Right lobe of liver (tissue), 6 donors: ENCODE measurements around the gene S100A11. TPM values are rescaled to one million over a fixed set of nuclear protein-coding genes. Genes with fewer than 3 reads are reported as not detected.
A peak's percentile ranks its signal among the peaks of the same experiment; 100 is the strongest.

Experiments used
- ATAC-seq, 4 donors: fragments of 200-7000 bp; cut with Tn5 transposase; one replicate each; pipeline ENCODE4 v1.9.1; 2020; ENCODE audit warnings: mild to moderate bottlenecking in 4 of 4, moderate library complexity in 4 of 4
- DNase-seq, 3 donors: peaks; one replicate each; pipeline ENCODE4 v3.0.0-alpha.2; 2020
- H3K27ac ChIP-seq, 3 donors: fragments of 200-600 bp; one replicate each; pipeline ENCODE4 v1.8.0; 2022
- H3K27me3 ChIP-seq, 2 donors: fragments of 200-600 bp; one replicate each; pipeline ENCODE4 v1.8.0; 2022
- H3K36me3 ChIP-seq, 4 donors: fragments of 200-600 bp; sonication (generic) in 1 of 4; one replicate each; pipeline versions ENCODE4 v1.5.1 to v1.8.0; 2017 to 2022; ENCODE audit warnings: control low read depth in 1 of 4
- H3K4me1 ChIP-seq, 4 donors: fragments of 200-600 bp; sonication (generic) in 1 of 4; one replicate each; pipeline versions ENCODE4 v1.5.1 to v1.8.0; 2017 to 2022; ENCODE audit warnings: control low read depth in 1 of 4
- H3K4me3 ChIP-seq, 3 donors: fragments of 200-600 bp; one replicate each; pipeline ENCODE4 v1.8.0; 2022
- H3K9me3 ChIP-seq, 4 donors: fragments of 200-600 bp; sonication (generic) in 1 of 4; one replicate each; pipeline versions ENCODE4 v1.5.1 to v1.8.0; 2017 to 2022; ENCODE audit warnings: control low read depth in 1 of 4
- POLR2A ChIP-seq: fragments of 450-650 bp; IDR thresholded peaks from one replicate; pipeline ENCODE4 v1.6.1; 2017; ENCODE audit warnings: antibody characterized with exemption, mild to moderate bottlenecking
- WGBS: methylation state at CpG from one replicate; pipeline ENCODE4 v1.1.6; 2018; ENCODE audit warnings: low coverage, low lambda C conversion rate; ENCODE audit not compliant: insufficient coverage; ENCODE audit errors: missing lambda C conversion rate; 5-methylcytosine and 5-hydroxymethylcytosine counted together
- intact Hi-C, 2 donors: fragments of 100-400 bp; cut with DNase I; formaldehyde crosslinking; loops; one replicate each; pipeline versions ENCODE4 v1.11.2 to v1.14.1; 2022
- total RNA-seq, 6 experiments: library from RNA; depleted of rRNA in 2 of 6; stranded (reverse); fragments of >200 nt in 2 of 6; fragmentation: NEBNext Ultra II Directional in 3 of 6; extraction: Animal tissue kit (Norgen Biotek cat#: 25700) in 3 of 6; gene quantifications; one replicate each; pipeline versions ENCODE4 v1.1.0 to v1.2.4, GENCODE V29; 2016 to 2023
- TF ChIP-seq, protein P1 (sequence below), 4 donors: fragments of 200-600 bp in 3 of 4; fragments of 450-650 bp in 1 of 4; IDR thresholded peaks; one replicate each; pipeline versions ENCODE4 v1.5.1 to v1.8.0; 2016 to 2022; ENCODE audit warnings: antibody characterized with exemption in 4 of 4, mild to moderate bottlenecking in 2 of 4
- donor health status: DM: no; HTN: yes; CAD: no.
- donor health status: DM: no; HTN: no; CAD: no.
- donor health status: DM: no; HTN: no; CAD: no.
- donor health status: DM: no; HTN: yes; CAD: no.
- donor health status: DM: no; HTN: yes; CAD: no.

S100A11 gene
- total RNA-seq, 6 experiments from 2014 or later, result 11.0 to 68.5 (median 25.3) TPM

DNA sequence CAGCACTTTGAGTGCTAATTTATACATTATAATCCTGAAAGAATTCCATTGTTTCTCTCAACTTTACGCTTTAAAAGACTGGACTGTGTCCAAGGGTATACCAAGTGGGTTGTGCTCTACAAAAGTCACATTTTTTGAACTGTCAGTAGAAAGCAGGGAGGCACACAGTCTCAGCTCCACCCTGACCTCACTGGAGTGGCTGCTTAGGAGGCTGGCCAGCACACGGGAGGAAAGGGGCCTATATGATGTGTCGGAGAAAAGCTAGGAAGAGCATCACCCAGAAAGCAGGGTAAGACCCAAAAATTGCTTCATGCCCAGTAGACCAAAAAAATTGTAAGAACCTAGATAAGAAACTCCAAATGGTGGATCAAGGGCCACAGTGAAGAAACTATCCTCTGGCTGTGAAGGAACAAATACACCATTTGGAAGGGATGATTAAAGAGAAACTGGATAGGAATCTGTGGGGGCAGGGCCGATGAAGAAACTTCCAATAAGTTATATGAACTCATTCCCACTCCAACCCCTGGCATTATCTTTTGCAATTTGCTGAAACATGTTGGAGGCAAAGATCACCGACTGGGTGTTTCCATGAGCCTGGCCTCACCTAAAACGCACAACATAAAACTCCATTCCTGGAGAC, 45.0 kb downstream of the S100A11 start:
- intact Hi-C loops, result loop anchor here in 1 of 2 donors (10.0 kb wide), 1 partner anchor 57 kb away; no protein-coding TSS in a partner anchor

DNA sequence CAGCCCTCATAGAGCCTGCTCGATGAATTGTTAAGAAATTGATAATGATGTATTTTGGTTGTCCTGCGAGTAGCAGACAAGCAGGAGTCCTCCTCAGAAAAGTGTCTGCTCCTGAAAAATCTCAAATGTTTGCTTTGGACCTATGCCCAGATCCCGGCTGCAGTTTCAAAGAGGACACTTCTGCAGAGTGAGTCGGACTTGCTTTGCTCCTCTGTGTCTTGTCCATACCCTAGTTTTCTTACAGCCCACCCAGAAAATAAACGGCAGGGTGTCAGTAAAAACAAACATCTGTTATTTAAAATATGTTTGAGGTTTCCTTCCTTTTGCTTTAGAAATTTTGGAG, 46.0 kb downstream of the S100A11 start:
- Histone ChIP-seq H3K36me3 (peaks cover 0 to 3% (median under 1%) of the 10 kb centered on the region in 4 donors), H3K27ac (no peak overlapping the region), H3K27me3 (no peaks in the 10 kb centered on the region), H3K4me1 (peaks cover 0 to 43% (median 16%) of the 10 kb centered on the region in 4 donors), H3K9me3 (no peaks in the 10 kb centered on the region), H3K4me3 (no peak overlapping the region)
- ATAC-seq (peak in 2 of 4 donors; percentile 17 to 40), DNase-seq (peak in 1 of 3 donors; percentile 76)
- TF ChIP-seq, protein P1, sequence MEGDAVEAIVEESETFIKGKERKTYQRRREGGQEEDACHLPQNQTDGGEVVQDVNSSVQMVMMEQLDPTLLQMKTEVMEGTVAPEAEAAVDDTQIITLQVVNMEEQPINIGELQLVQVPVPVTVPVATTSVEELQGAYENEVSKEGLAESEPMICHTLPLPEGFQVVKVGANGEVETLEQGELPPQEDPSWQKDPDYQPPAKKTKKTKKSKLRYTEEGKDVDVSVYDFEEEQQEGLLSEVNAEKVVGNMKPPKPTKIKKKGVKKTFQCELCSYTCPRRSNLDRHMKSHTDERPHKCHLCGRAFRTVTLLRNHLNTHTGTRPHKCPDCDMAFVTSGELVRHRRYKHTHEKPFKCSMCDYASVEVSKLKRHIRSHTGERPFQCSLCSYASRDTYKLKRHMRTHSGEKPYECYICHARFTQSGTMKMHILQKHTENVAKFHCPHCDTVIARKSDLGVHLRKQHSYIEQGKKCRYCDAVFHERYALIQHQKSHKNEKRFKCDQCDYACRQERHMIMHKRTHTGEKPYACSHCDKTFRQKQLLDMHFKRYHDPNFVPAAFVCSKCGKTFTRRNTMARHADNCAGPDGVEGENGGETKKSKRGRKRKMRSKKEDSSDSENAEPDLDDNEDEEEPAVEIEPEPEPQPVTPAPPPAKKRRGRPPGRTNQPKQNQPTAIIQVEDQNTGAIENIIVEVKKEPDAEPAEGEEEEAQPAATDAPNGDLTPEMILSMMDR (IDR thresholded peaks at IDR 0.05), result no peak
- no peak for TF ChIP-seq POLR2A
- 12% methylated on average over 5 of the region's 5 CpGs for WGBS
- intact Hi-C loops, result loop anchor here in 1 of 2 donors (10.0 kb wide), 1 partner anchor 56 kb away; no protein-coding TSS in a partner anchor

More for the DNA sequence above, 45.0 kb downstream of the S100A11 start:
- Histone ChIP-seq H3K27ac (peak overlapping the region; percentile 83 to 96 (median 85)), H3K36me3 (no peaks in the 10 kb centered on the region), H3K27me3 (no peaks in the 10 kb centered on the region), H3K9me3 (no peaks in the 10 kb centered on the region), H3K4me3 (peak overlapping the region; percentile 83 to 92 (median 85)), H3K4me1 (peaks cover 0 to 43% (median 16%) of the 10 kb centered on the region in 4 donors)
- DNase-seq, result no peak
- 31% methylated on average over 6 of the region's 6 CpGs for WGBS
- TF ChIP-seq, protein P1 (IDR thresholded peaks at IDR 0.05), result no peak
- TF ChIP-seq POLR2A, result no peak
- peak in 3 of 4 donors; percentile 2 to 7 (median 6) for ATAC-seq

DNA sequence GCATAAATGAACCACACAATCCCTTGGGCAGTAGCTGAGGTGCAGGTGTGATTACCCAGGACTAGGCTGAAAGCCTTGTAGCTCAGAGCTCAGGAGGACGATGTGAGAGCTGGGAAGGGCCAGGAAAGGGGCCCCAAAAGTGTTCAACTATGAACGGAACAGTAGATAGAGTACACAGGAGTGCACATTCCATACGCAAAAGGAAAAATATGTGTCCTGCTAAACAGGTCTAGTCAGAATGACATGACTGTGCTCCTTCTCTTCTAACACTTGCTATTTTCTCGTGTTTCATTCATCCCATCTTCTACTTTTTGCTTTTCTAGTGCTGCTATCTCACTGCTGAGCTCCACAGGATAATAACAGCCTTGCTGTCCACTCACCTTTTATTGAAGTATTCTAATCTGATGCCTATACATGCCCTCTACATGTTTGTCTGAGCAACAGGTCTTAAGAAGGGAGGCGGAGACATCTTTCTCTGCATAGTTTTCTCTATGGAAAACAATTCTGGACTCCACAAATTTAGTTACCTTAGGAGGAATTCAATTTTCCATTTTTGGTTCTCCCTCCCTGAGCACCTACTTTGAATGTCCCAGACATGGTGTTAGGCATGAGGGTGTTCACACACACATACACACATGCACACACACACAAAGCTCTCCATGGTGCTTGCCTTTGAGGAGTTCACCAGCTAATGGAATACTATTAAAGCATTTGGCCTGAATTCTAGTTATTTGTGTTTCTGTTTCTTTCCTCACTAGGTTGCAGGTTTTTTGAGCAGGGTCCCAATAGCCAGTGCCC, 46.5 kb downstream of the S100A11 start:
- Histone ChIP-seq H3K27ac (peak overlapping the region in 1 of 3 donors; percentile 16), H3K27me3 (no peaks in the 10 kb centered on the region), H3K4me3 (no peak overlapping the region), H3K4me1 (peaks cover 0 to 43% (median 16%) of the 10 kb centered on the region in 4 donors), H3K36me3 (peaks cover 0 to 8% (median 3%) of the 10 kb centered on the region in 4 donors), H3K9me3 (no peaks in the 10 kb centered on the region)
- TF ChIP-seq POLR2A, result no peak
- TF ChIP-seq, protein P1 (IDR thresholded peaks at IDR 0.05), result no peak
- 62% methylated on average over 3 of the region's 5 CpGs for WGBS
- intact Hi-C loops, result loop anchor here in 1 of 2 donors (10.0 kb wide), 1 partner anchor 55 kb away; no protein-coding TSS in a partner anchor
- DNase-seq (no peak), ATAC-seq (no peak)

DNA sequence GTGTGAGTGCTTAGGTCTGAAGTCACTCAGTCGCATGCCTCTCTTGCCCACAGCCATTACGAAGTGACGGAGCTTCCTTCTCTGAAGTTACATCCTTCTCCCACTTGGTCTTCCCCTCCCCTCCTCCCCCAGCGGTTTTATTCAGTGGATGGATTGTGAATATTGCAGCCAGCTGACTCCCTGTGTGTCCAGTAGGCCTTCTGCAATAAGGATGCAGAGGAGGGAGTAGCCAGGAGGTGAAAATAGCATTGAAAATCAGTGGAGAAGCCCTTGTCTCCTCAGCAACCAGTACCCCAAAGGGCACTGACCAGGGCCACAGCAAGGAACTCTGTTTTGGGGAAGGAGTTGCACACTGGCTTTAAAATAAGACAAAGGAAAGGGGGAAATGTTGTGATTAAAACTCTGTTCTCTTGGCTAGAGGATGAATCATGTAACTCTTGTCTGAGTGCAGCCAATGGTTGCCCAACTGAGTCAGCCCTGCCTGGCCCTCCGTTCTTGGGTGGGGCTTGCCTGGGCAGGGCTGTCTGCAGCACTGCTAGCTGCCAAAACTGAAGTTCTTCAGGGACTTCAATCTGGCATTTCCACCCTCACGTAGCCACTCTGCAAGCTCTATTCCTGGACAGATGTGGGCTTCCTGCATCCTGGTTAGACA, 47.5 kb downstream of the S100A11 start:
- Histone ChIP-seq H3K9me3 (no peaks in the 10 kb centered on the region), H3K27me3 (no peaks in the 10 kb centered on the region), H3K4me3 (no peak overlapping the region), H3K27ac (no peak overlapping the region), H3K36me3 (peaks cover 0 to 18% (median 6%) of the 10 kb centered on the region in 4 donors), H3K4me1 (peaks cover 0 to 42% (median 16%) of the 10 kb centered on the region in 4 donors)
- DNase-seq (peak in 1 of 3 donors; percentile 72), ATAC-seq (peak in 2 of 4 donors; percentile 3 to 41)
- intact Hi-C loops, result no loop called here
- 49% methylated on average over 5 of the region's 6 CpGs for WGBS
- TF ChIP-seq, protein P1 (IDR thresholded peaks at IDR 0.05), result no peak
- peak; percentile 16 for TF ChIP-seq POLR2A
